Measurements from ENCODE around the gene PLCG2.

Gene PLCG2

GRCh38 chr16:81813648-81814047 is 34.6 kb downstream of the PLCG2 start:
- in situ Hi-C loops (cut with MboI; ENCODE audit: low sequenced_read_pairs) = no loop called here

- in situ Hi-C loops (cut with MboI; ENCODE audit: low sequenced_read_pairs) = no loop called here
These were observed 35.8 kb downstream of the PLCG2 start for GRCh38 chr16:81814751-81815428.

GRCh38 chr16:81815429-81815766 is 36.3 kb downstream of the PLCG2 start:
- in situ Hi-C loops (cut with MboI; ENCODE audit: low sequenced_read_pairs) = no loop called here

GRCh38 chr16:81816351-81816750 is 37.3 kb downstream of the PLCG2 start:
- in situ Hi-C loops (cut with MboI; ENCODE audit: low sequenced_read_pairs) = no loop called here

- in situ Hi-C loops (cut with MboI; ENCODE audit: low sequenced_read_pairs) = no loop called here
These were observed 37.7 kb downstream of the PLCG2 start for GRCh38 chr16:81816793-81817210.

- in situ Hi-C loops (cut with MboI; ENCODE audit: low sequenced_read_pairs) = no loop called here
These were observed 38.2 kb downstream of the PLCG2 start for GRCh38 chr16:81817296-81817695.

- in situ Hi-C loops (cut with MboI; ENCODE audit: low sequenced_read_pairs) = no loop called here
These were observed 38.9 kb downstream of the PLCG2 start for GRCh38 chr16:81817789-81818567.

- in situ Hi-C loops (cut with MboI; ENCODE audit: low sequenced_read_pairs) = no loop called here
These were observed 39.4 kb downstream of the PLCG2 start for GRCh38 chr16:81818568-81818896.

- in situ Hi-C loops (cut with MboI; ENCODE audit: low sequenced_read_pairs) = no loop called here
These were observed 39.8 kb downstream of the PLCG2 start for GRCh38 chr16:81818905-81819304.

- in situ Hi-C loops (cut with MboI; ENCODE audit: low sequenced_read_pairs) = no loop called here
These were observed 42.5 kb downstream of the PLCG2 start for GRCh38 chr16:81821436-81822128.

GRCh38 chr16:81823111-81823510 is 44.0 kb downstream of the PLCG2 start:
- in situ Hi-C loops (cut with MboI; ENCODE audit: low sequenced_read_pairs) = no loop called here

GRCh38 chr16:81823734-81824133 is 44.6 kb downstream of the PLCG2 start:
- in situ Hi-C loops (cut with MboI; ENCODE audit: low sequenced_read_pairs) = no loop called here

GRCh38 chr16:81826523-81826922 is 47.4 kb downstream of the PLCG2 start:
- in situ Hi-C loops (cut with MboI; ENCODE audit: low sequenced_read_pairs) = no loop called here

GRCh38 chr16:81830845-81831540 is 51.9 kb downstream of the PLCG2 start:
- in situ Hi-C loops (cut with MboI; ENCODE audit: low sequenced_read_pairs) = no loop called here

GRCh38 chr16:81831722-81832126 is 52.6 kb downstream of the PLCG2 start:
- in situ Hi-C loops (cut with MboI; ENCODE audit: low sequenced_read_pairs) = no loop called here

GRCh38 chr16:81832801-81833547 is 53.9 kb downstream of the PLCG2 start:
- in situ Hi-C loops (cut with MboI; ENCODE audit: low sequenced_read_pairs) = no loop called here

GRCh38 chr16:81833751-81834150 is 54.7 kb downstream of the PLCG2 start:
- in situ Hi-C loops (cut with MboI; ENCODE audit: low sequenced_read_pairs) = no loop called here

- in situ Hi-C loops (cut with MboI; ENCODE audit: low sequenced_read_pairs) = no loop called here
These were observed 55.8 kb downstream of the PLCG2 start for GRCh38 chr16:81834868-81835267.

- in situ Hi-C loops (cut with MboI; ENCODE audit: low sequenced_read_pairs) = no loop called here
These were observed 57.4 kb downstream of the PLCG2 start for GRCh38 chr16:81836279-81837054.

- in situ Hi-C loops (cut with MboI; ENCODE audit: low sequenced_read_pairs) = no loop called here
These were observed 58.2 kb downstream of the PLCG2 start for GRCh38 chr16:81837312-81837751.

All from hTERT RPE-1 (cell line).